OCI-LY7 (cell line): ENCODE results near the gene CDC20. TPM values are rescaled to one million over a fixed set of nuclear protein-coding genes. Genes with fewer than 3 reads are reported as not detected.

Experiments used
- BruUV-seq: library from RNA; stranded (reverse); fragments of 400-500 nt; replicated peaks from 2 replicates; lab custom pipeline; 2021; lab: Mats Ljungman, UMichigan
- CTCF ChIA-PET: fragments of 300-600 bp; sonication (Branson Sonifier 250); formaldehyde crosslinking; loops from one replicate; lab custom pipeline; 2022; ENCODE audit warnings: antibody characterized with exemption; ENCODE audit not compliant: unreplicated experiment; lab: Charles Lee
- POLR2A ChIA-PET: fragments of 300-600 bp; sonication (Branson Sonifier 250); formaldehyde crosslinking; loops from one replicate; lab custom pipeline; 2022; ENCODE audit warnings: antibody characterized with exemption; lab: Charles Lee
- DNase-seq: peaks from one replicate; pipeline ENCODE4 v3.0.0-alpha.2; 2015; ENCODE audit warnings: low spot score
- H2AFZ ChIP-seq: fragments of 200-600 bp; sonication (generic), shearing (Covaris generic); 2 replicates; pipeline ENCODE4 v1.6.1; 2014; ENCODE audit warnings: mild to moderate bottlenecking, antibody characterized with exemption, low read length, moderate library complexity
- H3K27ac ChIP-seq: fragments of 200-600 bp; sonication (generic); 2 replicates; pipeline ENCODE4 v1.5.1; 2014; ENCODE audit warnings: mixed run types, low read depth, mild to moderate bottlenecking, moderate library complexity, low read length, inconsistent platforms; ENCODE audit not compliant: poor library complexity, severe bottlenecking
- H3K36me3 ChIP-seq: fragments of 200-600 bp; sonication (generic); 2 replicates; pipeline ENCODE4 v1.6.1; 2014; ENCODE audit warnings: mild to moderate bottlenecking, antibody characterized with exemption, low read length, moderate library complexity, mixed read lengths; ENCODE audit not compliant: insufficient read depth
- H3K4me1 ChIP-seq: fragments of 200-600 bp; sonication (generic); 2 replicates; pipeline ENCODE4 v1.5.1; 2014; ENCODE audit warnings: mild to moderate bottlenecking, low read length; ENCODE audit not compliant: insufficient read depth, poor library complexity, severe bottlenecking
- H3K4me2 ChIP-seq: fragments of 200-600 bp; sonication (generic); 2 replicates; pipeline ENCODE4 v1.6.1; 2014; ENCODE audit warnings: mild to moderate bottlenecking, low read length
- H3K4me3 ChIP-seq: fragments of 200-600 bp; sonication (generic); 2 replicates; pipeline ENCODE4 v1.5.1; 2014; ENCODE audit warnings: mild to moderate bottlenecking, low read depth, low read length; ENCODE audit not compliant: poor library complexity, severe bottlenecking
- H3K79me2 ChIP-seq: fragments of 200-600 bp; sonication (generic); 2 replicates; pipeline ENCODE4 v1.6.1; 2016; ENCODE audit warnings: low read depth, mild to moderate bottlenecking, low read length, moderate library complexity, mixed read lengths; ENCODE audit not compliant: insufficient read depth
- H3K9me2 ChIP-seq: fragments of 200-600 bp; sonication (generic); 2 replicates; pipeline ENCODE4 v1.6.1; 2016; ENCODE audit warnings: mild to moderate bottlenecking, low read length, mixed read lengths; ENCODE audit not compliant: insufficient read depth
- H3K9me3 ChIP-seq: fragments of 200-600 bp; sonication (generic); 2 replicates; pipeline ENCODE4 v1.6.1; 2014; ENCODE audit warnings: mild to moderate bottlenecking, mixed run types, low read length, mixed read lengths
- H4K20me1 ChIP-seq: fragments of 200-600 bp; sonication (generic); 2 replicates; pipeline ENCODE4 v1.6.1; 2014; ENCODE audit warnings: mild to moderate bottlenecking, antibody characterized with exemption, low read length, moderate library complexity, mixed read lengths; ENCODE audit not compliant: insufficient read depth
- CTCF ChIP-seq: fragments of 200-600 bp; sonication (generic); conservative IDR thresholded peaks from 2 replicates; pipeline ENCODE4 v1.5.1; 2014; ENCODE audit warnings: mild to moderate bottlenecking, antibody characterized with exemption, low read length, moderate library complexity, mixed read lengths
- EZH2phosphoT487 ChIP-seq: fragments of 200-600 bp; sonication (generic); IDR thresholded peaks from 2 replicates; pipeline ENCODE4 v1.6.1; 2018; ENCODE audit warnings: low read depth, borderline replicate concordance, mild to moderate bottlenecking, mixed run types, antibody characterized with exemption, low read length, moderate library complexity, mixed read lengths
- intact Hi-C: fragments of 100-400 bp; cut with micrococcal nuclease; formaldehyde crosslinking; loops from one replicate; pipeline ENCODE4 v1.10.0; 2022; ENCODE audit not compliant: unreplicated experiment
- total RNA-seq, 2 experiments: library from RNA; depleted of rRNA in 1 of 2; stranded (reverse); fragments of >200 nt in 1 of 2; shearing (Covaris generic) in 1 of 2; gene quantifications; 2 replicates each; pipeline ENCODE4 v1.2.3, GENCODE V29; 2014 to 2022

CDC20 gene
- total RNA-seq, 2 experiments from 2014 or later = 174 to 209 TPM

- Histone ChIP-seq H2AFZ (no peak overlapping the region), H3K27ac (no peak overlapping the region), H3K9me3 (no peaks in the 10 kb centered on the region), H3K4me3 (no peak overlapping the region), H4K20me1 (no peaks in the 10 kb centered on the region), H3K9me2 (no peaks in the 10 kb centered on the region), H3K4me1 (peaks cover 4% of the 10 kb centered on the region), H3K79me2 (no peaks in the 10 kb centered on the region), H3K4me2 (no peak overlapping the region), H3K36me3 (no peaks in the 10 kb centered on the region)
- no TSS peak for BruUV-seq
- intact Hi-C loops = no loop called here
- ChIA-PET POLR2A (no interaction called here), CTCF (no interaction called here)
- TF ChIP-seq CTCF = no peak
- TF ChIP-seq EZH2phosphoT487 = no peak
- DNase-seq = no peak
Observed at GRCh38 chr1:43319766-43320165, 39.0 kb upstream of the CDC20 start.

DNA sequence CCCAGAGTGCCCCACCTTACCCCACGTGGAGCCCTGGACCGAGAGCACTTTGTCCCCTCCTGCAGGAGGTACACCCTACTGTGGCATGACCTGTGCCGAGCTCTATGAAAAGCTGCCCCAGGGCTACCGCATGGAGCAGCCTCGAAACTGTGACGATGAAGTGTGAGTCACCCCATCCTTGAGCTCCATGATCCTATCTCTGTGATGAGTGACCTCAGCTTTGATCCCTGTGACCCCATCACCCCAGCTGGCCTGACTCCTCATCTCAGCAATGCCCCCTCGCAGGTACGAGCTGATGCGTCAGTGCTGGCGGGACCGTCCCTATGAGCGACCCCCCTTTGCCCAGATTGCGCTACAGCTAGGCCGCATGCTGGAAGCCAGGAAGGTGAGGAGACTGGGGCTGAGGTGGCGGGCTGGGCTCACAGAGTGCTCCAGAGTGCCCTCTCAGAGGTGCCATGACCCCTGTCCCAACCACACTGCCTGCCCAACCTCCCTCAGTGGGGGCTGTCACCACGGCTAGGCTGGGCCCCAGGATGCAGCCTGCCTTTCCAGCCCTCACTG is 37.4 kb upstream of the CDC20 start:
- Histone ChIP-seq H3K4me2 (no peak overlapping the region), H4K20me1 (no peaks in the 10 kb centered on the region), H3K9me3 (peaks cover 10% of the 10 kb centered on the region), H2AFZ (no peak overlapping the region), H3K4me1 (peaks cover 4% of the 10 kb centered on the region), H3K9me2 (no peaks in the 10 kb centered on the region), H3K27ac (no peak overlapping the region), H3K4me3 (no peak overlapping the region), H3K36me3 (no peaks in the 10 kb centered on the region), H3K79me2 (no peaks in the 10 kb centered on the region)
- CTCF ChIA-PET = no interaction called here
- POLR2A ChIA-PET = interaction anchor here (0.7 kb wide), 1 partner anchor 188 kb away, joined by 4 read pairs; no protein-coding TSS in a partner anchor
- no peak for TF ChIP-seq EZH2phosphoT487
- no peak for TF ChIP-seq CTCF
- intact Hi-C loops = no loop called here
- BruUV-seq = no TSS peak
- no peak for DNase-seq

GRCh38 chr1:43322506-43322905 is 36.3 kb upstream of the CDC20 start:
- H3K4me1 ChIP-seq = peaks cover 4% of the 10 kb centered on the region
- H3K9me3 ChIP-seq = peaks cover 15% of the 10 kb centered on the region
- no peaks in the 10 kb centered on the region for H3K9me2 ChIP-seq
- no peak for TF ChIP-seq EZH2phosphoT487
- no peak for TF ChIP-seq CTCF
- CTCF ChIA-PET = no interaction called here
- H2AFZ ChIP-seq = no peak overlapping the region
- H3K36me3 ChIP-seq = no peaks in the 10 kb centered on the region
- intact Hi-C loops = no loop called here
- no peak overlapping the region for H3K4me2 ChIP-seq
- DNase-seq = no peak
- H4K20me1 ChIP-seq = no peaks in the 10 kb centered on the region
- BruUV-seq = no TSS peak
- POLR2A ChIA-PET = no interaction called here
- no peaks in the 10 kb centered on the region for H3K79me2 ChIP-seq
- no peak overlapping the region for H3K4me3 ChIP-seq
- H3K27ac ChIP-seq = no peak overlapping the region
